H9 (cell line): Measurements from ENCODE around the gene TUBA3E. TPM values are rescaled to one million over a fixed set of nuclear protein-coding genes. Genes with fewer than 3 reads are reported as not detected.
"Not testable (repeated sequence)": the region's sequence is repeated elsewhere in the genome, so short reads cannot be mapped to it uniquely, and the experiment has no call there.

Experiments
- DNase-seq: peaks from one replicate; pipeline ENCODE4 v3.0.0-alpha.2; 2017
- H2AFZ ChIP-seq: one replicate; pipeline ENCODE4 v1.6.1; 2013; ENCODE audit warnings: mild to moderate bottlenecking, low read length, control low read depth, moderate library complexity
- H2AK5ac ChIP-seq: 2 replicates; pipeline ENCODE4 v1.6.1; 2013; ENCODE audit warnings: low read length, control low read depth, mixed read lengths; ENCODE audit not compliant: insufficient read length
- H2BK120ac ChIP-seq: one replicate; pipeline ENCODE4 v1.6.1; 2013; ENCODE audit warnings: low read depth, mild to moderate bottlenecking, low read length, control low read depth, inconsistent platforms; ENCODE audit not compliant: poor library complexity, severe bottlenecking
- H2BK12ac ChIP-seq: 2 replicates; pipeline ENCODE4 v1.6.1; 2013; ENCODE audit warnings: low read length, control low read depth, mixed read lengths, low read depth; ENCODE audit not compliant: insufficient read length
- H2BK15ac ChIP-seq: 2 replicates; pipeline ENCODE4 v1.6.1; 2013; ENCODE audit warnings: low read depth, low read length, control low read depth
- H2BK20ac ChIP-seq: one replicate; pipeline ENCODE4 v1.6.1; 2013; ENCODE audit warnings: low read depth, mild to moderate bottlenecking, low read length, control low read depth, inconsistent platforms; ENCODE audit not compliant: poor library complexity, severe bottlenecking
- H2BK5ac ChIP-seq: 2 replicates; pipeline ENCODE4 v1.6.1; 2013; ENCODE audit warnings: low read length, control low read depth, mixed read lengths; ENCODE audit not compliant: insufficient read length
- H3K14ac ChIP-seq: 2 replicates; pipeline ENCODE4 v1.6.1; 2013; ENCODE audit warnings: low read length, control low read depth; ENCODE audit not compliant: insufficient read depth
- H3K18ac ChIP-seq: 2 replicates; pipeline ENCODE4 v1.6.1; 2013; ENCODE audit warnings: low read depth, mild to moderate bottlenecking, mixed read lengths, low read length, control low read depth; ENCODE audit not compliant: insufficient read length
- H3K23ac ChIP-seq: 2 replicates; pipeline ENCODE4 v1.6.1; 2013; ENCODE audit warnings: low read length, control low read depth, mixed read lengths, low read depth; ENCODE audit not compliant: insufficient read length
- H3K23me2 ChIP-seq: 2 replicates; pipeline ENCODE4 v1.6.1; 2013; ENCODE audit warnings: low read depth, mild to moderate bottlenecking, mixed read lengths, low read length, control low read depth; ENCODE audit not compliant: insufficient read length, poor library complexity, severe bottlenecking
- H3K27ac ChIP-seq: 2 replicates; pipeline ENCODE4 v1.5.1; 2013; ENCODE audit warnings: low read length, control low read depth, mixed read lengths, low read depth; ENCODE audit not compliant: insufficient read length
- H3K27me3 ChIP-seq: 2 replicates; pipeline ENCODE4 v1.6.1; 2013; ENCODE audit warnings: low read length, control low read depth, inconsistent platforms; ENCODE audit not compliant: insufficient read depth
- H3K4ac ChIP-seq: 2 replicates; pipeline ENCODE4 v1.6.1; 2013; ENCODE audit warnings: low read depth, mild to moderate bottlenecking, control low read depth, inconsistent platforms, low read length, moderate library complexity
- H3K4me1 ChIP-seq: 2 replicates; pipeline ENCODE4 v1.6.1; 2013; ENCODE audit warnings: low read length, control low read depth, inconsistent platforms; ENCODE audit not compliant: insufficient read depth
- H3K4me2 ChIP-seq: 2 replicates; pipeline ENCODE4 v1.6.1; 2013; ENCODE audit warnings: low read length, control low read depth, mixed read lengths; ENCODE audit not compliant: insufficient read length, insufficient read depth
- H3K56ac ChIP-seq: 2 replicates; pipeline ENCODE4 v1.6.1; 2013; ENCODE audit warnings: low read depth, mild to moderate bottlenecking, mixed read lengths, low read length, control low read depth; ENCODE audit not compliant: insufficient read length
- H3K79me1 ChIP-seq: 2 replicates; pipeline ENCODE4 v1.6.1; 2013; ENCODE audit warnings: low read depth, mild to moderate bottlenecking, moderate library complexity, low read length, control low read depth, inconsistent platforms; ENCODE audit not compliant: insufficient read depth, poor library complexity, severe bottlenecking
- H3K79me2 ChIP-seq: 2 replicates; pipeline ENCODE4 v1.6.1; 2013; ENCODE audit warnings: low read length, control low read depth, inconsistent platforms; ENCODE audit not compliant: insufficient read depth
- H3K9ac ChIP-seq: 2 replicates; pipeline ENCODE4 v1.6.1; 2013; ENCODE audit warnings: low read length, control low read depth, mixed read lengths; ENCODE audit not compliant: insufficient read length; ENCODE audit errors: extremely low read depth
- H3K9me3 ChIP-seq: one replicate; pipeline ENCODE4 v1.6.1; 2013; ENCODE audit warnings: low read depth, low read length, inconsistent platforms; ENCODE audit not compliant: control insufficient read depth
- H3T11ph ChIP-seq: one replicate; pipeline ENCODE4 v1.6.1; 2013; ENCODE audit warnings: mild to moderate bottlenecking, low read length, control low read depth, inconsistent platforms
- H4K20me1 ChIP-seq: one replicate; pipeline ENCODE4 v1.6.1; 2013; ENCODE audit not compliant: control insufficient read depth, insufficient read length, insufficient read depth
- H4K5ac ChIP-seq: 2 replicates; pipeline ENCODE4 v1.6.1; 2013; ENCODE audit warnings: low read depth, mild to moderate bottlenecking, mixed read lengths, low read length, control low read depth; ENCODE audit not compliant: insufficient read length
- H4K8ac ChIP-seq: replicated peaks from 2 replicates; pipeline ENCODE4 v1.6.1; 2013; ENCODE audit warnings: low read length, control low read depth, mixed read lengths, low read depth; ENCODE audit not compliant: insufficient read length
- H4K91ac ChIP-seq: 2 replicates; pipeline ENCODE4 v1.6.1; 2013; ENCODE audit warnings: low read depth, mild to moderate bottlenecking, moderate library complexity, mixed read lengths, low read length, control low read depth; ENCODE audit not compliant: insufficient read length
- H3K27ac Mint-ChIP-seq, 3 experiments: 2 replicates in 2 of 3; 3 replicates in 1 of 3; pipeline ENCODE4 v1.8.0; 2020 to 2021; ENCODE audit warnings: mixed read lengths in 3 of 3, mild to moderate bottlenecking in 1 of 3, moderate library complexity in 1 of 3
- H3K27me3 Mint-ChIP-seq: 2 replicates; pipeline ENCODE4 v1.8.0; 2021; ENCODE audit warnings: low read depth, mild to moderate bottlenecking, moderate library complexity, mixed read lengths
- H3K36me3 Mint-ChIP-seq, 3 experiments: 2 replicates in 2 of 3; 3 replicates in 1 of 3; pipeline ENCODE4 v1.8.0; 2020 to 2021; ENCODE audit warnings: low read depth in 3 of 3, mixed read lengths in 3 of 3; ENCODE audit not compliant: insufficient read depth in 1 of 3
- H3K4me1 Mint-ChIP-seq, 2 experiments: 2 replicates each; pipeline ENCODE4 v1.8.0; 2020; ENCODE audit warnings: mixed read lengths in 2 of 2
- H3K4me3 Mint-ChIP-seq, 2 experiments: 2 replicates in 1 of 2; 3 replicates in 1 of 2; pipeline ENCODE4 v1.8.0; 2020 to 2021; ENCODE audit warnings: mild to moderate bottlenecking in 2 of 2, mixed read lengths in 2 of 2, moderate library complexity in 1 of 2
- H3K9me3 Mint-ChIP-seq, 2 experiments: 2 replicates in 1 of 2; 3 replicates in 1 of 2; pipeline ENCODE4 v1.8.0; 2020; ENCODE audit warnings: mild to moderate bottlenecking in 2 of 2, mixed read lengths in 2 of 2, moderate library complexity in 1 of 2
- WGBS: extraction: QIAGEN DNeasy Blood & Tissue Kit; methylation state at CpG from one replicate; pipeline ENCODE4 v1.1.7; 2013; ENCODE audit warnings: missing lambda C conversion rate, low lambda C conversion rate, mixed read lengths; ENCODE audit not compliant: insufficient read length; ENCODE audit errors: extremely low coverage; 5-methylcytosine and 5-hydroxymethylcytosine counted together
- total RNA-seq: library from RNA; stranded (reverse); gene quantifications from 2 replicates; pipeline ENCODE4 v1.2.1, GENCODE V29; 2021
- TF ChIP-seq, protein P1 (sequence below): fragments of 200-600 bp; sonication (generic); conservative IDR thresholded peaks from 3 replicates; pipeline ENCODE4 v1.8.0; 2021; ENCODE audit warnings: antibody characterized with exemption, mild to moderate bottlenecking

The TUBA3E gene
- total RNA-seq, 1 experiment from 2014 or later: 0.26 TPM

DNA sequence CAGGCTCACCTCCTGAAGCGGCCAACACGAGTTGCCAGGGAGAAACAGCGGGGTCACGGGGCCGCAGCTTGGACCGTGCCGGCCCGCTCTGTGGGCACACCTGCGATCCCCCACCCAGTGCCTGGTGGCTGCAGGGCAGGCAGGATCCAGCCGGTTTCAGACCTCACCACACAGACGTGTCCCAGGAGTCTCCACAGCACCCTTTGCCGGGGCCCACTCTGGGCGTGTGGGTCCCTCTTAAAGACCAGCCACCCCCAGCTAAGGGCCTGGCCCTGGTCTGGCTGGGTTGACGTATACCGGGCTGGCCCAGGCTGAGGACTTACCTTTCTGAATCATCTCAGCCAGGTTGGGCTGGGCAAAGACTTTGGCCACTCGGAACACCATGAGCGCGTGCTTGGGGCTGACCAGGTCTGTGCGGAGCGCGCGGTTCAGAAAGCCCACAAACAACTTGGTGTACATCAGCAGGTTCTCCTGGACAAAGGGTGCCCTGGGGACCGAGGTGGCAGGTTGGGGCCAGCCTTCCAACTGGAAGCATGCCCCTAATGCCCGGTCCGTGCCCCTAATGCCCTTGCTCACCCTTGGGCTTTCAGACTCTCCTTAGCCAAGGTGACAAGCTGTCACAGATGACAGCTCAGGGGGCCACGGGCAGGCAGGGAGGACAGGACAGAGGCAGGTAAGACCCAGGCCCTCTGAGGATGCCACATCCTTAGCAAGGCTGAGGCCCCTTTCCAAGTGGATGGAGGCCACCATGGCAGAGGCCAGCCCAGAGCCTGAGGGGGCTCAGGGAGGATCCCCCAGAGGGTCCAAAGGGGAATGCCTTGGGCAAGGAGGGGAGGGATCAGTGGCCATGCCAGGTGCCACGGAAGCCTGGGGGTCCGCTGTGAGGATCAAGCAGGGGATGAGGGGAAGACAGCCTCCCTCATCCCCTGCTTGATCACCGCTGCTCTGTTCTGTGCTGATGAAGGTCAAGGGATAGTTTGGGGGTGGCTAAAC is 43.2 kb downstream of the TUBA3E start:
- H2BK15ac ChIP-seq: no peak overlapping the region
- no peak overlapping the region for H2BK5ac ChIP-seq
- no peaks in the 10 kb centered on the region for H3K79me1 ChIP-seq
- Mint-ChIP-seq H3K4me3 (no peak overlapping the region), H3K27me3 (no peaks in the 10 kb centered on the region; the same call in 1 of the 2 replicates), H3K9me3 (no peaks in the 10 kb centered on the region), H3K36me3 (peaks cover 7 to 57% (median 36%) of the 10 kb centered on the region in 3 experiments; a peak in 6 of 7 replicates), H3K4me1 (peaks cover 0 to 4% of the 10 kb centered on the region in 2 experiments; a peak in 2 of 4 replicates), H3K27ac (no peak overlapping the region; a peak in 1 of 7 replicates)
- H3K4me1 ChIP-seq: no peaks in the 10 kb centered on the region
- no peaks in the 10 kb centered on the region for H3K27me3 ChIP-seq
- H4K91ac ChIP-seq: peak overlapping the region; percentile 19
- no peak overlapping the region for H3T11ph ChIP-seq
- no peak for DNase-seq
- H4K5ac ChIP-seq: no peak overlapping the region
- H3K4me2 ChIP-seq: no peak overlapping the region
- no peak overlapping the region for H2BK20ac ChIP-seq
- H3K14ac ChIP-seq: no peak overlapping the region
- no peak overlapping the region for H3K9ac ChIP-seq
- H3K18ac ChIP-seq: no peak overlapping the region
- no peak overlapping the region for H3K23ac ChIP-seq
- no peak overlapping the region for H2BK120ac ChIP-seq
- no peak overlapping the region for H3K27ac ChIP-seq
- no peak overlapping the region for H2BK12ac ChIP-seq
- no CpG with 5 or more reads among the region's 29 CpGs for WGBS
- no peak overlapping the region for H2AFZ ChIP-seq
- TF ChIP-seq, protein P1, sequence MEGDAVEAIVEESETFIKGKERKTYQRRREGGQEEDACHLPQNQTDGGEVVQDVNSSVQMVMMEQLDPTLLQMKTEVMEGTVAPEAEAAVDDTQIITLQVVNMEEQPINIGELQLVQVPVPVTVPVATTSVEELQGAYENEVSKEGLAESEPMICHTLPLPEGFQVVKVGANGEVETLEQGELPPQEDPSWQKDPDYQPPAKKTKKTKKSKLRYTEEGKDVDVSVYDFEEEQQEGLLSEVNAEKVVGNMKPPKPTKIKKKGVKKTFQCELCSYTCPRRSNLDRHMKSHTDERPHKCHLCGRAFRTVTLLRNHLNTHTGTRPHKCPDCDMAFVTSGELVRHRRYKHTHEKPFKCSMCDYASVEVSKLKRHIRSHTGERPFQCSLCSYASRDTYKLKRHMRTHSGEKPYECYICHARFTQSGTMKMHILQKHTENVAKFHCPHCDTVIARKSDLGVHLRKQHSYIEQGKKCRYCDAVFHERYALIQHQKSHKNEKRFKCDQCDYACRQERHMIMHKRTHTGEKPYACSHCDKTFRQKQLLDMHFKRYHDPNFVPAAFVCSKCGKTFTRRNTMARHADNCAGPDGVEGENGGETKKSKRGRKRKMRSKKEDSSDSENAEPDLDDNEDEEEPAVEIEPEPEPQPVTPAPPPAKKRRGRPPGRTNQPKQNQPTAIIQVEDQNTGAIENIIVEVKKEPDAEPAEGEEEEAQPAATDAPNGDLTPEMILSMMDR: no peak
- no peak overlapping the region for H3K4ac ChIP-seq
- H2AK5ac ChIP-seq: no peak overlapping the region
- no peaks in the 10 kb centered on the region for H3K79me2 ChIP-seq
- no peak overlapping the region for H3K56ac ChIP-seq
- no peaks in the 10 kb centered on the region for H3K9me3 ChIP-seq
- H4K8ac ChIP-seq: no peak overlapping the region
- H3K23me2 ChIP-seq: no peaks in the 10 kb centered on the region
- no peaks in the 10 kb centered on the region for H4K20me1 ChIP-seq

DNA sequence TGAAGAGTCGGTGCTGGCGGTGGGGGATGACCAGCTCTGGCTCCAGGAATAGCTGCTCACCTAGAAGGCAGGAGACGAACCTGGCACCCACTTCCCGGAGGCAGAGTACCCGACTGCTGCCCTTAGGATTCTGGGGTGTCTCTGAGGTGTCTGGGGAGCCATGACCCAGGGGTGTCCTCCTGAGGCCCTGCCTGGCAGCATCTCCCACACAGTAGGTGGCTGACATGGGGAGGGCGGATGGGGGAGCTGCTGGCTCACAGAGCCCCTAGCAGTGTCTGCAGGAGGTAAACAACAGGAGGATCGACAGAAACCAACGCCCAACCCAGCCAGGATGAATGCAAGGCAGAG is 43.8 kb downstream of the TUBA3E start:
- not testable (repeated sequence) for H3K18ac ChIP-seq, H3K79me1 ChIP-seq, H3K9me3 ChIP-seq, H4K8ac ChIP-seq, H3K4me3 Mint-ChIP-seq, H2AK5ac ChIP-seq, H4K20me1 ChIP-seq, H2BK15ac ChIP-seq, H3K27ac ChIP-seq, H3K79me2 ChIP-seq, H2BK120ac ChIP-seq, H3K23me2 ChIP-seq, H3K23ac ChIP-seq, H4K5ac ChIP-seq, DNase-seq, H3K27me3 Mint-ChIP-seq, H3K27me3 ChIP-seq, H3K4me1 Mint-ChIP-seq, H2BK5ac ChIP-seq, H2BK12ac ChIP-seq, H2BK20ac ChIP-seq, H3K14ac ChIP-seq, H4K91ac ChIP-seq, H3K9me3 Mint-ChIP-seq, H3K4me1 ChIP-seq, H3K9ac ChIP-seq, H3K4me2 ChIP-seq, H3K4ac ChIP-seq, H3T11ph ChIP-seq, H3K56ac ChIP-seq, H2AFZ ChIP-seq
- WGBS: no CpG with 5 or more reads among the region's 8 CpGs
- Mint-ChIP-seq H3K36me3 (peaks cover 7 to 52% (median 35%) of the 10 kb centered on the region in 3 experiments; a peak in 6 of 7 replicates), H3K27ac (peak overlapping the region in 1 of 3 experiments; percentile 40; a peak in 1 of 7 replicates)
